AG08396 (cell line): Measurements from ENCODE around the gene ZNF385A.

Source experiments
- DNase-seq: peaks from one replicate; pipeline ENCODE4 v3.0.0; 2012; ENCODE audit warnings: low spot score, mixed read lengths

The ZNF385A gene

DNA sequence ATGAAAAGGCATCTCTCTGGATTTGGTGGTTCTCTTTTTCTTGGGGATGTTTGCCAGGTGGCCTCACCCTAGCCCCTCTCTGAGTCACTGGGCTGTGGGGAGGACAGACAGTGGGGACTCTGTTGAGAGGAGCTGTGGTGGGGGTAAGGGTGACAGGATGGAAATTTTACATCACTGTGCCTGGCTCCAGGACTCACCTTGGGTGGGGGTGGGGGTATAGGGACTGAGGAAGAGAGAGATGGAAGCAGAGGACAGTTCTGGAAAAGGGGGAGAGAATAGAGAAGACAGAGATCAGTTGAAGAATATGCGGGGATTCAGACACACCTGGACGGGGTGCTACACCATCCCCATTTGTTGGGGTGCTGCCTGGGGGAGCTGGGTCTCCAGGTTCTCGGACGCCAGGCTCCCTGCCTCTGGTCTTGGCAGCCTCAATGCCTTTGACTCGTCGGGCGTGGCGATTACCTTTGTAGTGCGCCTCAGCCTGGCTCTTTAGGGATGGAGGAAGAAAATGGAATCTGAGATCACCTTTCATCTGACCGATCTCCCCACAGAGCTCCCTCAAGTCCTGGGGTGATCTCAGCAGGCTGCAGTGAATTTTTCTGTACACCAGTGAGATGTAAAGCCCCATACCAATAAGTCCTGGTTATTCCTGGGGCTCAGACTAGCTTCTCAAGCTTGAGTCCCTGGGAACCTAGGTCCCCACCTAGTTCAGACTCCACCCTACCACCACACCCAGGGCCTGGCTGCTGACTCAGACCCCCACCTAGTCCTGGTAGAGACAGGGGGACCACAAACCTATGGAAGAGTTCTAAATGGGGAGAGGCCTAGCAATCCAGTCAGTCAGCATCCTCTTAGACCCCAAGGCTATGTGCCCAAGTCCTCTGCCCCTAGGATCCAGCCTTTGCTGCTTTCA is 10.6 kb downstream of the ZNF385A start:
- no peak for DNase-seq

DNA sequence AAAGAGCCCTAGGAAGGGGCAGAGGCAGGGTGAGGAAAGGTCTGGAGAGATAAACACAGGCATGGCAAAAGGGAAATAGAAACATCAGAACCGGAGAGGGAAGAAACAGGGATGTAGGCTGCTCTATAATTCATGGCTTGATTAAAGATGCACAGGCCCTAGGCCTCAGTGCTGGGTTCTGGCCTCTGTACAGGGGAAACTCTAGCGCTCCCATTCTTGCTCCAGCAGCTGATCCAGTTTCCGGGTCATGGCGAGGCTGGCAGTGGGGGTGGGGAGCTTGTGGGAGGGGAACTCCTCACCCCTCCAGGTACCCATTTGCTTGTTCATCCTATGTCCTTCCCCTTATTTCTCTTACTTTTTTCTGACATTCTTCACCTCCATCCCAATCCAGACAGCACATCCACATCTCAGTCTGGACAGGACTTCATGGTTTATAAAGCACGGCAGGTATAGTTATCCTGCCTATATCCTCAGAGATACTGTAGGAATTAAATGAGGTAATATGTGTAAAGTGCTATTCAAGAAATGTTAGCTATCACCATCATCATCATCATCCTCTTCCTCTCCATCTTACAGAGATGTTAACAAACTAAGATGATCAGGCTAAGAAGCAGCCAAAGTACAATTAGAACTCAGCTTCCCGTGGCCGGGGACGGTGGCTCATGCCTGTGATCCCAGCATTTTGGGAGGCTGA is 12.3 kb downstream of the ZNF385A start:
- no peak for DNase-seq

DNA sequence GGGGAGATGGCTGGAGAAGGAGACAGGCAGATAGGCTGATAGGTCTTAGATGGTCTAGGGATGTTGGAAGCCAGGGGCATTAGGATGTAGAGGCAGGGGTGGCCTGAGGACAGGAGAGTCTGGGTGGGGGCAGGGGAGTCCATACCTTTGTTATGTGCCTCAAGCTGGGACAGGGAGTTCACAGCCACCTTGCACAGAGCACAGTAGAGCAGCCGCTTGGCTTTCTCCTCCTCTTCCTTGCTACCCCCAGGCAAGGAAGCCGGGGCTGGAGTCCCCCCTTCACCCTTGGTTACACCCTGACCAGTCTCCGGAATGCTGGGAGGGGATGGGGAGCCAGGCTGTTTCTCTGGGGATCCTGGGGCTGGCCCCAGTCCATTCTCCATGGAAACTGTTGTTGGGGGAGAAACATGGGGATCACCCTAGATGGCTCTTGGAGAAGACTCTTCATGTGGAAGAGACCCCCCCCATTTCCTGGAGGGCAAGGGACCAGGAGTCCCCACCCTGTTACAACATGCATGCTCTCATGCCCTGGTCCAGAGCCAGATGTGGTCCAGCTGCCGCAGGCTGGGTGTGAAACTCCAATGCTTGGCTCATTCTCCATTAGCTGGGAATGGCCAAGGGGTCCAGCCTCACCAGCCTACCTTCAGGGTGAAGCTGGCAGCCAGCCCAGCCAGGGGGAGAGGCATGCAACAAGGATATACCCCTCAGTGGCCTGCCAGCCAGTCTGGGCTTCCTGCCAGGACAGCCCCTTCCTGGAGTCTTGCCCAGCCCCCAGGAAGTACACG is 13.0 kb downstream of the ZNF385A start:
- DNase-seq, result no peak

DNA sequence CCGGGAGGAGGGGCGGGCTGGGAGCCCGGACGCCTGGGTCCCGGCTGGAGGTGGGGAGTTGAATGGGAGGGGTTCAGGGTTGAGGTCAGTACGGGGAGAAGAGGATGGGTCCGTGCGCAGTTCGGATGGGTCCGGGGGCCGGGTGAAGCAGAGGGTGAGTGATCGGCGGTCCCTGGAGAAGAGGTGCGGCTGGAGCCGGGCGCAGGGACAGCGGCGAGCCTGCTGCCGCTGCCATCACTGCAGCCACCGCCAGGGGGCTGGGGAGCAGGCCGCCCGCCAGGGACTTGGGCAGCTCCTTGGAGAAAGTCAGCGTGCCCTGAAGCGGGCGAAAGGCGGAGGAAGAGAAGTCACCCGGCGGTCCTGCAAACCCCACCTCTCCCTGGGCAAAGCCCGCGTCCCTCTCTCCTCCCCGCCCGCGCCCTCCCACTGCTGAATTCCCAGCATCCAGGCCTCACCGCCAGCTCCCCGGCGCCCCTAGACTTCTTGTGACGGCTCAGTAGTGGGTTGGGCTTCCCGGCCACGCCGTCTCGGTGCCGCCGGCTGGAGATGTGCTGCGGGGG is 14.3 kb downstream of the ZNF385A start:
- DNase-seq, result peak; percentile 90

GRCh38 chr12:54369597-54370131 is 14.9 kb downstream of the ZNF385A start:
- DNase-seq, result no peak

GRCh38 chr12:54368709-54369596 is 15.6 kb downstream of the ZNF385A start:
- DNase-seq, result peak; percentile 81

- no peak for DNase-seq
Observed at GRCh38 chr12:54368025-54368708, 16.4 kb downstream of the ZNF385A start.

DNA sequence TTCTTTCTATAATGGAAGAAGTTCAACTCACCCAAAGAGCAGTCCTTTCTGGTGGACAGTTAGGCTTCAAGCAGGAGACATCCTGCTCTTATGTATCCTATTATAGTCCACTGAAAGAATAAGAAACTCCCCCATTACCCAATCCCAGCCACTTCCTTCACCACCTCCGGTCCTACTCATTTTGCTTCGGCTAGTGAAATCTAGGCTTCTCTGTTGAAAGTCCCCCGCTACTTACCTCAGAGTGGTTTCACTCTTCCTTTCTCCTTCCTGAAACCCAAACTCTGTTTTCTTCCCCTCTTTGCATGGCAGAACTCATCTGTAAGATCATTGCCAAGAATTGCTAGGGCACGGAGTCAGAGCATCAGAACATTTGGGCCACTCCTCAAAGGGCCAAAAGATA is 20.1 kb downstream of the ZNF385A start, which contains the start of gene GPR84:
GPR84 (minus strand) TSS at position 74 of the 400 bp plus-strand sequence. CDS start 635 bp downstream, outside the sequence.
- no peak for DNase-seq

GRCh38 chr12:54363618-54364017 is 20.9 kb downstream of the ZNF385A start:
- DNase-seq, result no peak

GRCh38 chr12:54363047-54363446 is 21.5 kb downstream of the ZNF385A start:
- no peak for DNase-seq

DNA sequence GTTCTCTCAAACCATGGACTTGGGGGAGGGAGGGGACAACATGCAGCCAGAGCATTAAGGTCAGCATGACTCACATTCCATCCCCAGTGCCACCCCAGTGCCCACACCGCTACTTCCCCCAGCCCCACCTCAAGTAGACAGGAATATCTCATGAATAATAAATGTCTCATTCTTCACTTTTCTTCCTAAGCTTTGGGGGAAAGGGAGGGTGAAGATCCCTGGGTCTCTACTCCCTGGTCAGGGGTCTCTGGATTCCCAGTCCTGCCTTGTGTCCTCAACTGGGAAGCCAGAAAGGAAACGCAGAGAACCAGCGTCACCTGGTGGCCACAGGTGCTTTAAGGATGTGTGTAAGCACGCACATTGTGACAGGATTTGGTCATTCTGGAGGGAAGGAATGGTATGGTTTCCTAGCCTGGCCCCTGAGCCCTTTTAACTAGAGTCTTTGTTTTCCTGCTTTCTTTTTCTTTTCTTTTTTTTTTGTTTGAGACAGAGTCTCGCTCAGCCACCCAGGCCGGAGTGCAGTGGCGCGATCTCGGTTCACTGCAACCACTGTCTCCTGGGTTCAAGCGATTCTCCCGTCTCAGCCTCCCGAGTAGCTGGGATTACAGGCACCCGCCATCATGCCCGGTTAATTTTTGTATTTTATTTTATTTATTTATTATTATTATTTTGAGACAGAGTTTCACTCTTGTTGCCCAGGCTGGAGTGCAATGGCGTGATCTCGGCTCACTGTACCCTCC is 23.6 kb downstream of the ZNF385A start:
- DNase-seq, result no peak

- DNase-seq, result no peak
Observed at GRCh38 chr12:54359762-54360351, 24.7 kb downstream of the ZNF385A start.

DNA sequence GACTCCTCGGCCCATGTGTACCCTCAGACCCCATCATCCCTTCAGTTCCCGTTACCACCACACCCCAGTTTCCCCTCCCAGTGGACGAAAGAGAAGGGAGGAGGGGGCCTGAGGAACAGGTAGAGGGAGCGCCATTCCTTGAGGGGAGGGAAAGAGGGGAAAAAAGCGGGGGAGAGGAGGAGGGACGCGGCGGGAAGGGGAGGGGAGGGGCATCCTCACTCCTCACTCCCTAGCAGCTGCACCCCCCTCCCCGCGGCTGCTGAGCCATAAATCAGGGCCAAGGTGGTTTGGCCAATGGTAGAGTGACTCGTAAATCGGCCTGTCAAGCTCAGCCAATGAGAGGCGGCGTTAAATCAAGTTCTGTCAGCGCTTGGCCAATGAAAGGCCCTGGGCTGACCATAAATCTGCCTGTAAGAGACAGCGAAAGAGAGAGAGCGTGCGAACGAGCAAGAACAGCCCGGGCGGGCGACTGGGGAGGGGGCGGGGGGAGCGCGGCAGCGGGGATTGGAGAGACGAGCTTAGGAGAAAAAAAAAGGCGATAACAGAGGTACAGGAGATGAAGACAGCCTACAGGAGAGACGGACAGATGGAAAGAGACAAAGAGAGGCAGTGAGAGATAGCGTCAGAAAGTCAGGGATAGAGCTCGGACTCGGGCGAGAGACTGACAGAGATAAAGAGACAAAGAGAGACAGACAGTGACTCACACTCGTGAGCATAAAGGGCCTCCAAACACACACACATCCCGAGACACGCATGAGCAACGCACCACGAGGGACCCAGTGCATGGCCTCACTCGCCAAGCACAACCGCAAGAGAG is 25.4 kb downstream of the ZNF385A start:
- peak; percentile 95 for DNase-seq

DNA sequence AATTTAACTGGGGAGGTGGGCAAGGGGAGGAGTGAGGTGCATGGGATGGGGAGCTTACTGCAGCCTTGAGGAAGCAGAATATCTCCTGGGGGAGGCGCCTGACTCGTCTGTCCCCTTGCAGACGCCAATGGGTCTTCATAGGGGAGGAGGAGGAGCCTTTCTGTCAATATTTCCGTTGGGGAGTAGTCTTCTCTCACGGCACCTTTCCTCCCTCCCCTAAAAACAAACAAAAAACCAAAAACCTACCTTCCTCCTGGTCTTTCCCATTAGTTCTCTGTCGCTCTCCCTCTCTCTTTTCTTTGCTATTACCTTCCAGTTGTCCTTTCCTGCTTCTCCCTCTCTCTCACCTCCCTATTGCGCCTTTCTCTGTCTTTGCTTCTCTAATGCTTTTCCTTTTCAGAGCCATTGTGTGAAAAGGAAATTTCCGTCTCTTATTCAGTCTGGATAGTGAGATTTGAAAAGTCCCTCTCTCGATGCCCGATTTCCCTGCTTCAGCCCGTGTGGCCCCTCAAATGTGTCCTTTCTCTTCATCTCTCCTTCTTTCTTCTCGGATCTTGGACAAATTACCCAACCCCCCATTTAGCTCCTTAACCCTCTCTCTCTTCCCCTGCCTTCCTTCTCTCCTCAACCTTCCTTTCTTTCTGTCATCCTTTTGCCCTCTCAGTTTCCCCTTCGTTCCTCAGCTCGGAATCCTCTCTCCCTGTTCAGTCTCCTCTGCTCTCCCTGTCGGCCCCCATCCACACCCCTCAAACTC is 26.2 kb downstream of the ZNF385A start:
- no peak for DNase-seq

DNA sequence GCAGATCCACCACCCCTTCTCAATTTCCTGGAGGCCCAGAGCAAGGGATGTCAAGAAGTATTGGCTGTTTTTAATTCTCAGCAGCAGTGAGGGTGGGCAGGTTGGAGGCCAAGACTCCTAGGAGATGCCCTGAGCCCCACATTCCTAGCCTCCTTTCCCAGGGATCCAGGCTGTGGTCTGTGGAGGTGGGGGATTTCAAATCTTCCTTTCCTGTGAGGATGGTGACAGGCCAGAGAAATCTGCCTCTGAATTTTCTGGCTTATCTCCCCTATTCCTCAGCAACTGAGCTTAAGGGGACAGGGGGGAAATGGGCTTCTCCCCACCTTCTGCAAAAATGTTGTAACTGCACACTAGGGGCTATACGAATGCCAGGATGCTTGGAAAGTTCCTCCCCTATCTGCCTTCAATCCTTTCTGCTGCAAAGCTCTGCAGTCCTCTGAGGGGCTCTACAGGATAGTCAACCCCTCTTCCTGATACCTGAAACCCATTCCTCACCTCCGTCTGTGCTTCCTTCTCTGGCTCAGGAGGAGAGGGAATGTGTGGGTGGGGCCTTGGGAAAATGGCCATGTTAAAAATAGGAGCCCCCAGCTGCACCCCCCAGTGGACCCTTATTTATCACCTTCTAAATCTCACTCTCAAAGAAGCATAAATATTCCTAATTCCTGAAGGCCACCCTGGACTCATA is 26.9 kb downstream of the ZNF385A start:
- no peak for DNase-seq

DNA sequence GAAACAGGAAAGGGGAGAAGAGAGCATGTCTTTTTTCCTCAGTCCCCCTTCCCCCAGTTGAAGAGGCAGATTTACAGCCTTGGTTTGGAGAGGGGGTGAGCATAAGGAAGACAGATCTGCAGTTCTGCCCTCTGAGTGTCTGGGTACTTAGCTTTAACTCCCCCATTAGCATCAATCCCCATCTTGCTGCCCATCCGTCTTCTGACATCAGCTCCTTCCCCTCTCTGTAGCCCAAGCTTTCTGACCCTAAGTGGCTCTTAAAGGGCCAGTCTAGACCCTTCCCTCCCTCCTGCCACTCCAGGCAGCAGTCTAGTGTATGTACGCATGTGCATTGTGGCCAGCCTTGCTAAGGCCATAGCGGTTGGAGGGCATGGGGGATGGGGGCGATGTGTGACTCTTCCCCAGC is 27.6 kb downstream of the ZNF385A start:
- no peak for DNase-seq

DNA sequence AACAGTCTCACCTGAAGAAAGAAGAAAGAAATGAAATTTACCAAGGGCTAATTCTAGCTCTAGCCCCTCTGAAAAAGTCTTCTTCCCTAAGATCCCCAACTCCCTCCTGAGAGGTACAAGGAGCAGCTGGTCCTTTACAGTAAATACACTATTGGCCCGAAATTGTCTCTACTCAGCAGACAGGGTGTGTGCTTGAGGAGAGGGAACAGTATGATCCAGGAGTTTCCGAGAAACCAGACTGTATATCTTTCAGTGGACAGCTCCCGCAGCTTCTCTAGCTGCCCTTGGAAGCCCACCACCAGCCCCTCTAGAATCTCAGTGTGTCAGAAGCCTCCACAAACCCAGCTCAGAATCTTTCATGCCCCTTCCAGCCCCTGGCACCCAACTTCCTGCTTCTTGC is 28.3 kb downstream of the ZNF385A start:
- no peak for DNase-seq
